Skeletal muscle cell (primary cell): ENCODE results near the gene ALOX12B.
"Not testable (repeated sequence)": the region's sequence is repeated elsewhere in the genome, so short reads cannot be mapped to it uniquely, and the experiment has no call there.

ENCODE experiments used
- DNase-seq: peaks from one replicate; pipeline ENCODE4 v3.0.0-alpha.2; 2010; ENCODE audit warnings: low read depth
- H3K4me3 ChIP-seq: 2 replicates; pipeline ENCODE4 v1.5.1; 2011; ENCODE audit warnings: low read depth, mild to moderate bottlenecking, control low read depth, low read length, moderate library complexity

Gene ALOX12B

GRCh38 chr17:8069587-8069860 is 18.0 kb downstream of the ALOX12B start:
- no peak for DNase-seq
- no peak overlapping the region for H3K4me3 ChIP-seq

GRCh38 chr17:8068736-8069586 is 18.6 kb downstream of the ALOX12B start:
- no peak overlapping the region for H3K4me3 ChIP-seq
- DNase-seq, result no peak

GRCh38 chr17:8067806-8068205 is 19.7 kb downstream of the ALOX12B start:
- H3K4me3 ChIP-seq, result no peak overlapping the region
- DNase-seq, result no peak

GRCh38 chr17:8066841-8067775 is 20.4 kb downstream of the ALOX12B start:
- H3K4me3 ChIP-seq, result no peak overlapping the region
- no peak for DNase-seq

DNA sequence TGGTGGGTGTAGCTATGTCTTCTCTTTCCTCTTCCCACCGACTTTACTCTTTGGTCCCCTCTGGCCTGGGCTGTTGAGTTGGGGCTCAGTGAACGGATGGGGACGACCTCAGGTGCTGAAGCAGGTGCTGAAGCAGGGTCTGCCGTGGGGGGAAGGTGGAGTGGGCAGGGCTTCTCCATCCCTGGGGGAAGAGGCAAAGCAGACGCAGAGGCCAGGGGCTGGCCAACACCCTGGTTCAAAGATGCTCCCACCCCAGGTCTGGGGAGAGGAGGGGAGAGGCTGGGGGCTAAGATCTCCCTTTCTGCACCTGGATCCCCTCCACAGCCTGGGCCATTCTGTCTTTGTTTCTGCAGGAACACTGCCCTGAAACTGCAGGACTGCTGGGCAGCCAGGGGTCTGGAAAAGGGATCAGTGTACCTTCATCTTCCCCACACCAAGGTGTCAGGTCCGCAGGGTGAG is 22.9 kb downstream of the ALOX12B start:
- no peak for DNase-seq
- no peak overlapping the region for H3K4me3 ChIP-seq

- DNase-seq, result no peak
These were observed 23.6 kb downstream of the ALOX12B start for GRCh38 chr17:8063761-8064534.

DNA sequence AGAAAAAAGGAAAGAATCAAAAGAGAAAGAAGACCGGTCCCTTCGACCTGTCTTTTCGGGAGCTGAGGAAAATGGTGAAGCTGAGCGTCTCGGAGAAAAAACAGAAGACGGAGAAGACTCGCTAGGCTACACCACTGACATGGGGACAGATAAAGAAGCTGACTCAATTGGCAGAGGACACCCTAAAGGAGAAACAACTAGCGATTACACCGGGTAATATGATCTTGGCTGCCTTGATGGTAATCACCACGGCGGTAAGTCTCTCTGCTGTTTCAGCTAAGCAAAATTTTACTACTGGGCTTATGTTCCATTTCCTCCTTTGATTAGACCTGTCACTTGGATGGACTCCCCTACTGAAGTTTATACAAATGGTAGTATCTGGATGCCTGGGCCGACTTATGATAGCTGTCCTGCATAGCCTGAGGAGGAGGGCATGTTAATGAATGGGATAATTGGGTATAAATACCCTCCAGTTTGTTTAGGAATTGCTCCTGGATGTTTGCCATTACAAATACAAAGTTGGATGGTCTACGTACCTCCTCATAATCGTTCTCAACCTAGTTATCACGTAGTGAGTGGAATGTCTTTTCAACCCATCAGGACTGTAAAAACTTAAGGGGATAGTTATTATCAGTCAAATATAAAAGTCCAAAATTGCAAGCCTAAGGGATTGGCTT is 24.6 kb downstream of the ALOX12B start:
- no peak for DNase-seq
- peak overlapping the region; percentile 15 for H3K4me3 ChIP-seq

More at GRCh38 chr17:8063761-8064534, 23.6 kb downstream of the ALOX12B start:
- H3K4me3 ChIP-seq, result no peak overlapping the region

DNA sequence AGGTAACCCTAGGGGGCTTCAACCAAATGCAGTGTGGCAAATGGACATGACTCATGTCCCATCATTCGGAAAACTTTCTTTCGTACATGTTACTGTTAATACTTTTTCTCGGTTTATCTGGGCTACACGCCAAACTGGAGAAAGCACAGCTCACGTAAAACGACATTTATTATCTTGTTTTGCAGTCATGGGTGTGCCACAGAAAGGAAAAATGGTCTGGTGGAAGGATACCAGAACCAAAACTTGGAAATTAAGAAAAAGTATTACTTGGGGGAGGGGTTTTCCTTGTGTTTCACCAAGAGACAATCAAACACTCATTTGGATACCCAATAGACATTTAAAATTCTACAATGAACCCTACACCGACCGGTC is 25.1 kb downstream of the ALOX12B start:
- H3K4me3 ChIP-seq, result peak overlapping the region; percentile 15
- no peak for DNase-seq

DNA sequence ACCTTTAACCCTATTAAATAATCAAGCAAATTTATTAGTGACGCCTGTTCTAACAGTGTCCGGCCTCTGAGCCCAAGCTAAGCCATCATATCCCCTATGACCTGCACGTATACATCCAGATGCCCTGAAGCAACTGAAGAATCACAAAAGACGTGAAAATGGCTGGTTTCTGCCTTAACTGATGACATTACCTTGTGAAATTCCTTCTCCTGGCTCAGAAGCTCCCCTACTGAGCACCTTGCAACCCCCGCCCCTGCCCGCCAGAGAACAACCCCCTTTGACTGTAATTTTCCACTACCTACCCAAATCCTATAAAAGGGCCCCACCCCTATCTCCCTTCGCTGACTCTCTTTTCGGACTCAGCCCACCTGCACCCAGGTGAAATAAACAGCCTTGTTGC is 25.7 kb downstream of the ALOX12B start:
- DNase-seq, H3K4me3 ChIP-seq: not testable (repeated sequence)

DNA sequence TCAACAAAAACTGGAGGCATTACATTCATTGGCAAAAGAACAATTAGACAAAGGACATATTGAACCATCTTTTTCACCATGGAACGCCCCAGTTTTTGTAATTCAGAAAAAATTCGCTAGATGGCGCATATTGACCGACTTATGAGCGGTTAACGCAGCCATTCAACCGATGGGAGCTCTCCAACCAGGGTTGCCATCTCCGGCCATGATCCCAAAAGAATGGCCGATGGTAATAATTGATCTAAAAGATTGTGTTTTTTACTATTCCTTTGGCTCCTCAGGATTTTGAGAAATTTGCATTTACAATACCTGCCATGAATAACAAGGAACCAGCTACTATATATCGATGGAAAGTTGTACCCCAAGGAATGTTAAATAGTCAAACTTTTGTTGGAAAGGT is 27.2 kb downstream of the ALOX12B start:
- H3K4me3 ChIP-seq, result no peak overlapping the region
- no peak for DNase-seq

DNA sequence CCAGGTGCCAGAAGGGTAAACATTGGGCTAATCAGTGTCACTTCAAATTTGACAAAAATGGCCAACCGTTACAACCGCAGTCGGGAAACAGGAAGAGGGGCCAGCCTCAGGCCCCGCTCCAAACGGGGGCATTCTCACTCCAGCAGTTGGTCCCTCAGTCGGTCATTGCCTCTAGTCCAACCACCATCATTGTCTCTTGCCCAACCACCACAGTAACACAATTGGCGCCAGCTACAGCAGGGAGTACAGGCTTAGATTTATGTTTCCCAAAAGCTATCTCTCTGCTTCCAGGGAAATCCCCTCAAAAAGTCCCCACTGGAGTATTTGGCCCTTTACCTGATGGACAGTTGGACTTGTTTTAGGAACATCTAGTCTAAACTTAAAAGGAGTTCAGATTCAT is 28.4 kb downstream of the ALOX12B start:
- H3K4me3 ChIP-seq, result no peak overlapping the region
- DNase-seq, result no peak

- no peak overlapping the region for H3K4me3 ChIP-seq
- DNase-seq, result peak; percentile 46
These were observed 29.8 kb downstream of the ALOX12B start for GRCh38 chr17:8057691-8058114.

DNA sequence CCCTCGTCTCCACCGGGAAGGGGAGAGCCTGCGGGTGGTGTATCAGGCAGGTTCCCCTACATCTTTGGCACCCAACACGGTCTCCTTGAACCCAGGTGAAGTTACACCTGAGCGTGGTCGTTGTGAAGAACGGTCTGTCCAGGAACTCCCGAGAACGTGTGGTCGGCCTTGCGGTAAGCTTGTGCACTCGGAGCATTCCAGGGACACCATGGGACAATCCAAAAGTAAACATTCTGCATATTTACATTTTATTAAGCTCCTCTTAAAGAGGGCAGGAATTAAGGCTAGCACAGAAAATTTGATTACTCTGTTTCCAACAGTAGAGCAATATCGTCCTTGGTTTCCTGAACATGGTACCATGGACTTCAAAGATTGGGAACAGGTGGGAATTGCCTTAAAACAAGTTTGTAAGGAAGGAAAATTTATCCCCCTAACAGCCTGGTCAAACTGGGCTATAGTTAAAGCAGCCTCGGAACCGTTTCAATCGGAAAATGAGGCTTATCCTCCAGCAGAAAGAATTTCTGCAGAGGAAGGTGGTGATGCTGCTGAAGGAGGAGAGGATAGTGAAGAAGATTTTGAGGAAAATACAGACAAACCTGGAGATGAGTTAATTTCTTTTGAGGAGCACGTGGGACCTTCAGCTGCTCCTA is 30.4 kb downstream of the ALOX12B start:
- no peak for DNase-seq
- no peak overlapping the region for H3K4me3 ChIP-seq

GRCh38 chr17:8056232-8056975 is 31.1 kb downstream of the ALOX12B start:
- peak; percentile 58 for DNase-seq
- H3K4me3 ChIP-seq, result no peak overlapping the region

DNA sequence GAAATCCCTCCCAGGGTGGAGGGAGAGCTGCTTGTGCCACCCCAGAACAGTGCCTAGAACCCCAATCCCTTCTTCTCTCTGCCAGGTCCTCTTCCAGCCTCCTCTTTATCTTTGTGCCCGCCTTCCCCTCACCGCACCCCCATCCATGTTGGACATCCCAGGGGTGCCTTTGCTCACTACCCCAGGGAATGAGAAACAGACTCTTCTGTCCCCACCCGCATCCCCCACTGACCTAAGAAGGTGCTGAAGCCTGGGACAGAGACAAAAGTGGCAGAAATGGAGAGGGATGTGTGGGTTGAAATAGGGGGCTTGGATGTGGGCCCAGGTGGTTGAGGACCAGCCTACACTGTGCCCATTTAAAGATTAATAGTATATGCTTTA is 31.7 kb downstream of the ALOX12B start:
- DNase-seq, result no peak
- no peak overlapping the region for H3K4me3 ChIP-seq

DNA sequence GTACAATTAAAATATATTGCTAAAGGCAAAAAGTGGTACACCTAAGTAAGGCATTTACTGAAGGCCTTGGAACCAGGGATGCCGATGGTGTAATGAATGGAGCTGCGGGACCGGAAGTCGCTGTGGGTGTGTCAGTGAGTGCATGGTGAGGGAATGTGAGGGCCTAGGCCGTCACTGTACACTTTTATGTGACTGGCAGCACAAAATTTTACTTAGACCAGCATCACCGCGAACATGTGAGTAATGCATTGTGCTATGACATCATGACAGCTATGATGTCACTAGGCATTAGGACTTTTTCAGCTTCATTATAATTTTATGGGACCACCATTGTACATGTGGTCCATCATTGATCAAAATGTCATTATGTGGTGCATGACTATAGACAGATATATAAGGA is 33.9 kb downstream of the ALOX12B start:
- no peak overlapping the region for H3K4me3 ChIP-seq
- DNase-seq, result no peak

DNA sequence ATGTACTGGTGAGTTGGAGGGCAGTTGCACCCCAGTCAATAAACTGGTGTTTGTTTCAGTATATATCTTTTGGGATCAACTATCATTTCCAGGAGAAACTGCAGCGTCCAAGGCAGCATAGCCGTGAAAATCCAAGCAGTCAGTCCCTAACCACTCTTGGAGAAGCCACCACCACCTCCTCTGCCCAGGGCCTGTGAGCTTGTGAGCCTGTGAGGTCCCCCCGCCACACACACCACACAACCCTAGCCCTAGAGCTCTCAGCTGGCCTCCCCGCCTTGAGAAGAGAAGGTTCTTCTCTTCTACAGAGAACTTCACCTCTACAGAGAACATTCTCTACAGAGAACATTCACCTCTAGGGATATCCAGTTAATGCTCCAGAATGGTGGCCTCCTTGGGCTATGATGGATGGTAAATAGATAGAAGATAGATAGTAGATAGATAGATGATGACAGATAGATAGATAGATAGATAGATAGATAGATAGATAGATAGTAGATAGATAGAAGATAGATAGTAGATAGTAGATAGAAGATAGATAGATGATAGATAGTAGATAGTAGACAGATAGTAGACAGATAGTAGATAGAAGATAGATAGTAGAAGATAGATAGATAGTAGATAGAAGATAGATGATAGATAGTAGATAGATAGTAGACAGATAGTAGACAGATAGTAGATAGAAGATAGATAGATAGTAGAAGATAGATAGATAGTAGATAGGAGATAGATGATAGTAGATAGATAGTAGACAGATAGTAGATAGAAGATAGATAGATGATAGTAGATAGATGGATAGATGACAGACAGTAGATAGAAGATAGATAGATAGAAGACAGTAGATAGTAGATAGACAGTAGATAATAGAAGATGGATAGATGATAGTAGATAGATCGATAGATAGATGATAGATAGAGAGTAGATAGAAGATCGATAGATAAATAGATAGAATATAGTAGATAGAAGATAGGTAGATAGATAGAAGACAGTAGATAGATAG is 35.0 kb downstream of the ALOX12B start:
- H3K4me3 ChIP-seq, result no peak overlapping the region
- DNase-seq, result no peak
